K562 (cell line): ENCODE results near the gene MCF2. TPM values are rescaled to one million over a fixed set of nuclear protein-coding genes. Genes with fewer than 3 reads are reported as not detected.

Source experiments
- ATAC-seq: fragments of 200-7000 bp; cut with Tn5 transposase; 3 replicates; pipeline ENCODE4 v1.9.1; 2020; ENCODE audit warnings: moderate library complexity
- BruUV-seq: library from RNA; stranded (reverse); fragments of 400-500 nt; replicated peaks from 2 replicates; lab custom pipeline; 2021; lab: Mats Ljungman, UMichigan
- CTCF ChIA-PET: fragments of 300-600 bp; formaldehyde crosslinking; extraction: SDS; loops from one replicate; lab custom pipeline; 2021; ENCODE audit warnings: low intra/inter-chr PET ratio; lab: Yijun Ruan, JAX
- POLR2A ChIA-PET: fragments of 300-600, 350-650 bp; sonication (Branson Sonifier 250); formaldehyde crosslinking; extraction: SDS; loops from one replicate; lab custom pipeline; 2021; ENCODE audit warnings: antibody characterized with exemption, inconsistent platforms; lab: Yijun Ruan, JAX
- DNase-seq, 4 experiments: peaks; one replicate each; pipeline versions ENCODE4 v3.0.0 to v3.0.0-alpha.2; 2011 to 2018; ENCODE audit warnings: low spot score in 3 of 4, mixed read lengths in 3 of 4; ENCODE audit errors: extremely low read depth in 1 of 4
- FAIRE-seq: peaks from 2 replicates; lab custom pipeline; 2011; peaks lifted over from hg19 to GRCh38; lab: Jason Lieb, UNC
- H2AFZ ChIP-seq: 2 replicates; pipeline ENCODE4 v1.6.0; 2011; ENCODE audit warnings: low read depth, low read length, control low read depth, inconsistent platforms
- H3K27ac ChIP-seq: fragments of 200-600 bp; 3 replicates; pipeline ENCODE4 v1.8.0; 2011; ENCODE audit warnings: low read depth, mild to moderate bottlenecking, control low read depth, inconsistent platforms, low read length, moderate library complexity, mixed read lengths; ENCODE audit errors: extremely low read depth
- H3K27me3 ChIP-seq, 2 experiments: fragments of 300-600 bp in 1 of 2; 2 replicates in 1 of 2; 3 replicates in 1 of 2; pipeline versions ENCODE4 v1.6.0 to v1.8.0; 2011; ENCODE audit warnings: inconsistent platforms in 2 of 2, low read length in 2 of 2, mild to moderate bottlenecking in 1 of 2, mixed read lengths in 1 of 2, moderate library complexity in 1 of 2; ENCODE audit not compliant: control insufficient read depth in 2 of 2, insufficient read depth in 2 of 2
- H3K36me3 ChIP-seq: fragments of 300-600 bp; 3 replicates; pipeline ENCODE4 v1.8.0; 2011; ENCODE audit warnings: mild to moderate bottlenecking, low read length, inconsistent platforms; ENCODE audit not compliant: control insufficient read depth, insufficient read depth
- H3K4me1 ChIP-seq, 2 experiments: fragments of 200-600 bp in 1 of 2; replicated peaks in 1 of 2; 2 replicates in 1 of 2; 3 replicates in 1 of 2; pipeline versions ENCODE4 v1.5.1 to v1.8.0; 2011; ENCODE audit warnings: inconsistent platforms in 2 of 2, low read length in 2 of 2, mild to moderate bottlenecking in 1 of 2, mixed read lengths in 1 of 2, moderate library complexity in 1 of 2; ENCODE audit not compliant: control insufficient read depth in 2 of 2, insufficient read depth in 2 of 2
- H3K4me2 ChIP-seq: 2 replicates; pipeline ENCODE4 v1.6.1; 2011; ENCODE audit warnings: low read length, control low read depth, inconsistent platforms, mixed read lengths; ENCODE audit not compliant: insufficient read depth
- H3K4me3 ChIP-seq: fragments of 200-600 bp; sonication (generic), shearing (Covaris generic); 2 replicates; pipeline ENCODE4 v1.5.1; 2016; ENCODE audit warnings: control low read depth, inconsistent platforms
- H3K79me2 ChIP-seq: fragments of 200-600 bp; 3 replicates; pipeline ENCODE4 v1.8.0; 2011; ENCODE audit warnings: low read length, inconsistent platforms; ENCODE audit not compliant: control insufficient read depth, insufficient read depth
- H3K9ac ChIP-seq, 2 experiments: 2 replicates each; pipeline versions ENCODE4 v1.6.0 to v1.6.1; 2011; ENCODE audit warnings: low read depth in 2 of 2, low read length in 2 of 2, control low read depth in 1 of 2, inconsistent platforms in 1 of 2, mild to moderate bottlenecking in 1 of 2, mixed read lengths in 1 of 2; ENCODE audit not compliant: insufficient read depth in 1 of 2
- H3K9me1 ChIP-seq: one replicate; pipeline ENCODE4 v1.6.0; 2011; ENCODE audit warnings: inconsistent platforms, mild to moderate bottlenecking, low read length, moderate library complexity; ENCODE audit not compliant: control insufficient read depth, insufficient read depth
- H3K9me3 ChIP-seq: replicated peaks from 2 replicates; pipeline ENCODE4 v1.5.1; 2011; ENCODE audit warnings: low read depth, low read length, inconsistent platforms; ENCODE audit not compliant: control insufficient read depth, insufficient read depth
- H4K20me1 ChIP-seq: replicated peaks from 2 replicates; pipeline ENCODE4 v1.6.1; 2011; ENCODE audit warnings: low read length, inconsistent platforms, mixed read lengths; ENCODE audit not compliant: control insufficient read depth, insufficient read depth
- CC2D1A ChIP-seq: fragments of 450-650 bp; IDR thresholded peaks from 2 replicates; pipeline ENCODE4 v1.6.1; 2017; ENCODE audit warnings: mild to moderate bottlenecking
- DDX20 ChIP-seq: fragments of 450-650 bp; IDR thresholded peaks from 2 replicates; pipeline ENCODE4 v1.6.1; 2016; ENCODE audit warnings: missing genetic modification characterization, low read depth, mild to moderate bottlenecking, missing compliant biosample characterization, moderate library complexity
- NFRKB ChIP-seq: fragments of 450-650 bp; IDR thresholded peaks from 2 replicates; pipeline ENCODE4 v1.6.1; 2016; ENCODE audit warnings: low read depth
- SMARCA5 ChIP-seq: fragments of 450-650 bp; IDR thresholded peaks from 2 replicates; pipeline ENCODE4 v1.6.1; 2016
- WGBS: fragments of 100-300 bp; shearing (Covaris generic); methylation state at CpG from one replicate; pipeline ENCODE4 v1.1.6; 2016; ENCODE audit warnings: low coverage, mixed read lengths; ENCODE audit not compliant: insufficient coverage; ENCODE audit errors: missing lambda C conversion rate; 5-methylcytosine and 5-hydroxymethylcytosine counted together
- in situ Hi-C: fragments of 300-500 bp; cut with MboI; formaldehyde crosslinking; loops from 4 replicates; pipeline ENCODE4 v1.15.0; 2018; ENCODE audit warnings: inconsistent platforms, mixed read lengths
- intact Hi-C: fragments of 100-400 bp; cut with micrococcal nuclease; formaldehyde crosslinking; loops from 2 replicates; pipeline ENCODE4 v1.14.2; 2022
- polyA plus RNA-seq, 8 experiments: library from polyadenylated mRNA; depleted of rRNA in 4 of 8; stranded (reverse) in 5 of 8; unstranded in 3 of 8; fragments of >200 nt; fragmentation: Nextera tagmentation in 2 of 8; fragmentation: Illumina TruSeq in 1 of 8; extraction: Ambion mirVana in 2 of 8; extraction: Trizol in 1 of 8; gene quantifications; 2 replicates each; pipeline versions ENCODE4 v1.2.1 to v1.2.3, GENCODE V29; 2011 to 2014; ENCODE audit warnings: inconsistent platforms in 1 of 8, missing spikeins in 1 of 8
- total RNA-seq, 7 experiments: library from RNA; depleted of rRNA in 6 of 7; stranded (reverse); fragments of >200 nt in 6 of 7; fragmentation: Illumina TruSeq in 2 of 7; extraction: Trizol in 2 of 7; gene quantifications; 2 replicates each; pipeline versions ENCODE4 v1.2.1 to v1.2.3, GENCODE V29; 2011 to 2021; ENCODE audit warnings: low replicate concordance in 1 of 7
- TF ChIP-seq, protein P1 (sequence below): fragments of 450-650 bp; IDR thresholded peaks from 2 replicates; pipeline ENCODE4 v1.7.1; 2018; ENCODE audit warnings: mild to moderate bottlenecking, low read depth; ENCODE audit not compliant: partially characterized antibody

The MCF2 gene
- total and polyA plus RNA-seq, 9 of the 15 experiments (the other 6 are each of a cell fraction or from before 2014, with no cell fraction given) = 0.03 to 0.78 (median 0.08) TPM; not detected in 3

DNA sequence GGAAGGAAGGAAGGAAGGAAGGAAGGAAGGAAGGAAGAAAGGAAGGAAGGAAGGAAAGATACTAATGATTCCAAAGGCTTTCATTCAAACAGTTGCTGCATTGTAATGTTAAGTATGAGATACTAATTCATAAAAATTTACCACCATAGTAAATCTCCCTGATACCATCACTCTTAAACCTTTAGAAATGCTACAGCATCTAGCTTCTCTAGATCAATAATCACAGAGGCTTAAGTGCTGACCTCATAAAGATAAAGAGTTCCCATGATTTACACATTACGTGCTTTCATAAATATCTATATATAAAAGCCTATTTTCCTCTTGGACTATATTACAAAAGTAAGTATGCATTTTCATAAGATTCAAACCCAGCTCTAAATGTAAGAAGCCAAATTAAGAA is 141.0 kb downstream of the MCF2 start:
- no peak overlapping the region for H3K4me3 ChIP-seq
- BruUV-seq = no TSS peak
- no peak overlapping the region for H3K27ac ChIP-seq
- H3K27me3 ChIP-seq = no peaks in the 10 kb centered on the region
- H3K36me3 ChIP-seq = no peaks in the 10 kb centered on the region
- no peaks in the 10 kb centered on the region for H3K9me1 ChIP-seq
- no peak for FAIRE-seq
- no peak for ATAC-seq
- TF ChIP-seq NFRKB = no peak
- TF ChIP-seq DDX20 = no peak
- no peak for TF ChIP-seq CC2D1A
- no peak for TF ChIP-seq SMARCA5
- TF ChIP-seq, protein P1, sequence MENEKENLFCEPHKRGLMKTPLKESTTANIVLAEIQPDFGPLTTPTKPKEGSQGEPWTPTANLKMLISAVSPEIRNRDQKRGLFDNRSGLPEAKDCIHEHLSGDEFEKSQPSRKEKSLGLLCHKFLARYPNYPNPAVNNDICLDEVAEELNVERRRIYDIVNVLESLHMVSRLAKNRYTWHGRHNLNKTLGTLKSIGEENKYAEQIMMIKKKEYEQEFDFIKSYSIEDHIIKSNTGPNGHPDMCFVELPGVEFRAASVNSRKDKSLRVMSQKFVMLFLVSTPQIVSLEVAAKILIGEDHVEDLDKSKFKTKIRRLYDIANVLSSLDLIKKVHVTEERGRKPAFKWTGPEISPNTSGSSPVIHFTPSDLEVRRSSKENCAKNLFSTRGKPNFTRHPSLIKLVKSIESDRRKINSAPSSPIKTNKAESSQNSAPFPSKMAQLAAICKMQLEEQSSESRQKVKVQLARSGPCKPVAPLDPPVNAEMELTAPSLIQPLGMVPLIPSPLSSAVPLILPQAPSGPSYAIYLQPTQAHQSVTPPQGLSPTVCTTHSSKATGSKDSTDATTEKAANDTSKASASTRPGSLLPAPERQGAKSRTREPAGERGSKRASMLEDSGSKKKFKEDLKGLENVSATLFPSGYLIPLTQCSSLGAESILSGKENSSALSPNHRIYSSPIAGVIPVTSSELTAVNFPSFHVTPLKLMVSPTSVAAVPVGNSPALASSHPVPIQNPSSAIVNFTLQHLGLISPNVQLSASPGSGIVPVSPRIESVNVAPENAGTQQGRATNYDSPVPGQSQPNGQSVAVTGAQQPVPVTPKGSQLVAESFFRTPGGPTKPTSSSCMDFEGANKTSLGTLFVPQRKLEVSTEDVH = no peak
- no peaks in the 10 kb centered on the region for H4K20me1 ChIP-seq
- no peak overlapping the region for H2AFZ ChIP-seq
- no peak overlapping the region for H3K4me2 ChIP-seq
- no peak overlapping the region for H3K9ac ChIP-seq
- ChIA-PET CTCF (no interaction called here), POLR2A (interaction anchor here (2.5 kb wide), 1 partner anchor 12 kb away, joined by 11 read pairs; no protein-coding TSS in a partner anchor)
- no peaks in the 10 kb centered on the region for H3K79me2 ChIP-seq
- WGBS = no CpG with 5 or more reads among the region's 1 CpG
- H3K4me1 ChIP-seq = no peaks in the 10 kb centered on the region
- intact Hi-C loops (no loop called here), in situ Hi-C loops (loop anchor here (25.0 kb wide), 1 partner anchor 805 kb away; no protein-coding TSS in a partner anchor)
- no peak for DNase-seq
- no peaks in the 10 kb centered on the region for H3K9me3 ChIP-seq
